ENCODE results near the gene AGAP3.

The AGAP3 gene

GRCh38 chr7:151074817-151075661 is 11.2 kb upstream of the AGAP3 start:
- TF ChIP-seq CTCF (IDR thresholded peaks at IDR 0.05; ENCODE audit: low read depth, low read length, missing control alignments), result no peak
- DNase-seq, result no peak
- in situ Hi-C loops (cut with HindIII; ENCODE audit: low pct_ligation_motif_present, low sequenced_read_pairs), result no loop called here

DNA sequence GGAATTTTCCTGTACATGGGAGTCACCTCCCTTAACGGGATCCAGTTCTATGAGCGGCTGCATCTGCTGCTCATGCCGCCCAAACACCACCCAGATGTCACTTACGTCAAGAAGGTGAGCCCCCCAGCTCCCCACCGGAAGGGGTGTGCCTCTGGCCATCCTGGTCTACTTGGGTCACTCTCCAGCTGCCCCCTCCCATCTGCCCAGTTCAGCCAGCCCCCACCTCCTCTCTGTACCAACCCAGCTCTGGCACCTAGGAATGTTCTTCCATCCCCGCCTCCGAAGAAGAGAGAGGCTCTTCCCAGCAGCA is 10.7 kb upstream of the AGAP3 start:
- in situ Hi-C loops (cut with HindIII; ENCODE audit: low pct_ligation_motif_present, low sequenced_read_pairs), result no loop called here
- no peak for TF ChIP-seq CTCF (IDR thresholded peaks at IDR 0.05; ENCODE audit: low read depth, low read length, missing control alignments)
- no peak overlapping the region for H3K27ac ChIP-seq
- no peak overlapping the region for H3K4me3 ChIP-seq (ENCODE audit: low read depth, low read length)
- no peak for DNase-seq
- H3K27me3 ChIP-seq (replicated peaks), result no peaks in the 10 kb centered on the region
- peaks cover 50% of the 10 kb centered on the region for H3K36me3 ChIP-seq (replicated peaks)

More at GRCh38 chr7:151074817-151075661, 11.2 kb upstream of the AGAP3 start:
- no peak overlapping the region for H3K27ac ChIP-seq
- H3K27me3 ChIP-seq (replicated peaks), result no peaks in the 10 kb centered on the region
- H3K4me3 ChIP-seq (ENCODE audit: low read depth, low read length), result no peak overlapping the region
- peaks cover 56% of the 10 kb centered on the region for H3K36me3 ChIP-seq (replicated peaks)

- Histone ChIP-seq H3K27me3 (replicated peaks) (no peaks in the 10 kb centered on the region), H3K4me3 (ENCODE audit: low read depth, low read length) (no peak overlapping the region), H3K36me3 (replicated peaks) (peaks cover 46% of the 10 kb centered on the region), H3K27ac (no peak overlapping the region)
- no peak for DNase-seq
- no peak for TF ChIP-seq CTCF (IDR thresholded peaks at IDR 0.05; ENCODE audit: low read depth, low read length, missing control alignments)
- in situ Hi-C loops (cut with HindIII; ENCODE audit: low pct_ligation_motif_present, low sequenced_read_pairs), result no loop called here
Observed at GRCh38 chr7:151075978-151076426, 10.3 kb upstream of the AGAP3 start.

DNA sequence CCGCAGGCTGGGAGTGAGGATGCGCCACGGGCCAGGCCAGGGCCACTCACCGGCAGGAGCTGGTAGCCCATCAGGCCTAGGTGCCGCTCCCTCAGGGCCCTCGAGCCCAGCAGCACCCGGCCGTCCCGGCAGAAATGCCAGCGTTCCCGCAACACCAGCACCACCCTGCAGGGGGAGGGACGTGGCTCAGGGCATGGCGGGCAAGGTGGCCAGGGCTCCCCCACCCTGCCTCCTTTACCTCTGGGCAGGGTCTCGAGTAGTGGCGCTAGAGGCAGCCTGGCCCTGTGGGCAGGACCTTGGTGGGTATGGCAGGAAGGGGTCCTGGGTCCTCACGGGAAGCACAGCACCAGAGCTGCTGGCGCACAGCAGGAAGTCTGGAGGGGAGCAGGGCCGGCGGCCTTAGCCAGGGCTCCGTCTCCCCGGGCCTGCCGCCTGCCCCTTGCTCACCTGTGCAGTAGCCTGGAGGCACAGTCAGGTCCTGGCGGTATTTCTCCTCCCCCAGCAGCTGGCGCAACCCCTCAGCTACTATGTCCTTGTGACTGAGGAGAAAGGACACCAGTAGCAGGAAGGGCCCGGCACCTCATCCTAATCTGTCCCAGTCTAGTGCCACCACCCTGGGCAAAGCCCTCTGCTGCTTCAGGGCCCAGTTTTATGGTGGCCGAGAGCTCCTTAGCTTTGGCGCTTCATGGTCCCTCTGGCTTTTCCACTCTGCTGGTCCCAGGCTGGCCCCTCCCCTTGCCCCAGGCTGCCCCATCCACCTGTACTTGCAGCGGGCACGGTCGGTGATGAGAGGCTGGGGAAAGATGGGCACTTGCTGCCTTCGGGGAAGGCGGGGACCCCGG is 9.2 kb upstream of the AGAP3 start:
- H3K27me3 ChIP-seq (replicated peaks), result no peaks in the 10 kb centered on the region
- no peak overlapping the region for H3K27ac ChIP-seq
- in situ Hi-C loops (cut with HindIII; ENCODE audit: low pct_ligation_motif_present, low sequenced_read_pairs), result no loop called here
- peaks cover 36% of the 10 kb centered on the region for H3K36me3 ChIP-seq (replicated peaks)
- no peak for DNase-seq
- H3K4me3 ChIP-seq (ENCODE audit: low read depth, low read length), result no peak overlapping the region
- TF ChIP-seq CTCF (IDR thresholded peaks at IDR 0.05; ENCODE audit: low read depth, low read length, missing control alignments), result peak; percentile 68

GRCh38 chr7:151077705-151078232 is 8.5 kb upstream of the AGAP3 start:
- in situ Hi-C loops (cut with HindIII; ENCODE audit: low pct_ligation_motif_present, low sequenced_read_pairs), result no loop called here
- peaks cover 29% of the 10 kb centered on the region for H3K36me3 ChIP-seq (replicated peaks)
- no peak for TF ChIP-seq CTCF (IDR thresholded peaks at IDR 0.05; ENCODE audit: low read depth, low read length, missing control alignments)
- H3K27ac ChIP-seq, result no peak overlapping the region
- no peak overlapping the region for H3K4me3 ChIP-seq (ENCODE audit: low read depth, low read length)
- DNase-seq, result no peak
- no peaks in the 10 kb centered on the region for H3K27me3 ChIP-seq (replicated peaks)

Data from brain microvascular endothelial cell (primary cell).